ENCODE results near the gene NEK8. TPM values are rescaled to one million over a fixed set of nuclear protein-coding genes. Genes with fewer than 3 reads are reported as not detected.
"Not testable (repeated sequence)": the region's sequence is repeated elsewhere in the genome, so short reads cannot be mapped to it uniquely, and the experiment has no call there.

The NEK8 gene
- total RNA-seq, 1 donor from 2014 or later = 0.82 TPM

DNA sequence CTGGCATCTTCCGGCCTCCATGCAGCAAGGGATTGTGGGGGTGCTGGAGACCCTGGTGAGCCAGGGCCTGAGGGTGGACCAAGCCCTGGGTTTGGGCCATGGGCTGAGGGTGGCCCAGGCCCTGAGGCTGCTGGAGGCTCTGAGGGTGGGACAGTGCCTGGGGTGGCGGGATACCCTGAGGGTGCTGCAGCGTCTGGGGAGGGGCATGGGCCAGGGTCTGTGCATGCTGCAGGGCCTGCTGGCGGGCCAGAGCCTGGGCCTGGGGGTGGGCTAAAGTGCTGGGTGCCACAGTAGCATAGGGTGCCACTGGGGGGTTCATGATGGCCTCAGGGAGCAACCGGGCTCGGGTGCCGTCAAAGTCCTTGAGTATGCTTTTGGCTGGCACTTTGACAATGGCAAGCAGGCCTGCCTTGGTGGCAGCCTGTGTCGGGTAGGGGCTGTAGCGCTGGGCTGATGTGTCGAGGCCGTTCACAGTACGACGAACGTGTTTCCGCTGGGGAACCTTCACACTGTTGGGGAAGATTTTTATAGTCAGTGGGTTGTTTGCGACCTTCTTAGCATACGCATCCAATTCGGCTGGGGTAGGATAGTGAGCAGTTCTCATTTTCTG, 30.8 kb downstream of the NEK8 start:
- FAIRE-seq = no peak
- no peak for DNase-seq (ENCODE audit: low spot score in 2 of 2)

- FAIRE-seq = no peak
These were observed 32.3 kb downstream of the NEK8 start for GRCh38 chr17:28760601-28761562.

GRCh38 chr17:28763137-28763799, 34.7 kb downstream of the NEK8 start:
- FAIRE-seq = no peak
- DNase-seq (ENCODE audit: low spot score in 2 of 2) = no peak

More at GRCh38 chr17:28760601-28761562, 32.3 kb downstream of the NEK8 start:
- no peak for DNase-seq (ENCODE audit: low spot score in 2 of 2)

DNA sequence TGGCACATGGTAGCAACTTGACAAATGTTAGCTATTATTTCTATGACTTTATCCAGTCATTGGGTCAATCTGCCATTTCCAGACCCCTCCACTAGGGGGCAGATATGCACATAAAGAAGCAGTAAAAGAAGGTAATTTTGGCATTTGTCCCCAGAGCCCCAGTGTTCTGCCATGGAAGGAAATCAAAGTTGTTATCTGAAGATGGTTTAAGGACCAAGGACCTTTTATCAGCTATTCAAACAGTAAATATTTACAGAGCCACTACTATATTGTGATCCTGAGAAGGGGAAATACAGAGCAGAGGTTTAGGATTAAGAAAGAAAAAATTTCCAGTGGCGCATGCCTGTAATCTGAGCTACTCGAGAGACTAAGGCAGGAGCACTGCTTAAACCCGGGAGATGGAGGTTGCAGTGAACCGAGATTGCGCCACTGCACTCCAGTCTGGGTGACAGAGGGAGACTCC, 35.2 kb downstream of the NEK8 start:
- DNase-seq (ENCODE audit: low spot score in 2 of 2) (peak; percentile 52 to 60), FAIRE-seq (no peak)

GRCh38 chr17:28765038-28765437, 36.5 kb downstream of the NEK8 start:
- no peak for DNase-seq (ENCODE audit: low spot score in 2 of 2)
- FAIRE-seq = no peak

- no peak for DNase-seq (ENCODE audit: low spot score in 2 of 2)
- FAIRE-seq = no peak
These were observed 45.1 kb downstream of the NEK8 start for GRCh38 chr17:28773736-28774135.

GRCh38 chr17:28774206-28774605, 45.6 kb downstream of the NEK8 start:
- FAIRE-seq = no peak
- no peak for DNase-seq (ENCODE audit: low spot score in 2 of 2)

- DNase-seq (ENCODE audit: low spot score in 2 of 2) = no peak
- no peak for FAIRE-seq
These were observed 48.6 kb downstream of the NEK8 start for GRCh38 chr17:28777178-28777577.

- DNase-seq (ENCODE audit: low spot score in 2 of 2); FAIRE-seq: not testable (repeated sequence)
These were observed 51.0 kb downstream of the NEK8 start for GRCh38 chr17:28779601-28780000.

- no peak for DNase-seq (ENCODE audit: low spot score in 2 of 2)
- FAIRE-seq = no peak
These were observed 54.6 kb downstream of the NEK8 start for GRCh38 chr17:28783161-28783560.

DNA sequence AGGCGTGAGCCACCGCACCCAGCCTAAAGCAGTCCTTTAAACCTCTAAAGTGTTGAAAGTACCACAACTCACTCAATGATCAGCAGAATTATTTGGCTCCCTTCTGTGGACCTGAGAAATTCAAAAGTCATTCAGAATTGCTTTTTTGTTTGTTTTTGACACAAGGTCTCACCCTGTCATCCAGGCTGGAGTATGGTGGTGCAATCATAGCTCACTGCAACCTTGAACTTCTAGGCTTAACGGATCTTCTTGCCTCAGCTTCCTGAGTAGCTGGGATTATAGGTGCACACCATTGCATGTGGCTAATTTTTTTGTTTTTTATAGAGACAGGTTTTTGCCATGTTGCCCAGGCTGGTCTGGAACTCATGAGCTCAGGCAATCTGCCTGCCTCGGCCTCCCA, 59.5 kb downstream of the NEK8 start:
- no peak for DNase-seq (ENCODE audit: low spot score in 2 of 2)
- FAIRE-seq = no peak

Small RNA genes lying within 50 kb of the gene (small RNA-seq; reads per million reads assigned to genes)
- gene SNORD42A = not detected
- not detected for gene SNORD42B
- not detected for gene SNORD4A
- not detected for gene SNORD4B

Other genes with a start within 250 kb of the NEK8 start
- gene FOXN1, start 222.4 kb upstream of the NEK8 start, total RNA-seq = not detected
- gene UNC119, start 176.2 kb upstream of the NEK8 start, total RNA-seq = 32.6 TPM
- gene PIGS, start 157.3 kb upstream of the NEK8 start, total RNA-seq = 16.3 TPM
- 56.7 TPM for gene ALDOC, start 151.9 kb upstream of the NEK8 start, total RNA-seq
- 3.7 TPM for gene SPAG5, start 129.8 kb upstream of the NEK8 start, total RNA-seq
- gene RSKR, start 114.6 kb upstream of the NEK8 start, total RNA-seq = 11.8 TPM
- 81.9 TPM for gene BLTP2, start 83.6 kb upstream of the NEK8 start, total RNA-seq
- 44.0 TPM for gene SDF2, start 66.9 kb upstream of the NEK8 start, total RNA-seq
- gene SUPT6H, start 66.6 kb upstream of the NEK8 start, total RNA-seq = 28.9 TPM
- 2.9 TPM for gene PROCA1, start 16.9 kb upstream of the NEK8 start, total RNA-seq
- gene RAB34, start 10.9 kb upstream of the NEK8 start, total RNA-seq = 12.2 TPM
- 436 TPM for gene RPL23A, start 8.8 kb upstream of the NEK8 start, total RNA-seq
- gene TLCD1, start 2.6 kb upstream of the NEK8 start, total RNA-seq = under 0.01 TPM
- 60.3 TPM for gene TRAF4, start 15.2 kb downstream of the NEK8 start, total RNA-seq
- 2.4 TPM for gene FAM222B, start 114.0 kb downstream of the NEK8 start, total RNA-seq
- gene ERAL1, start 126.2 kb downstream of the NEK8 start, total RNA-seq = 19.6 TPM
- 14.7 TPM for gene FLOT2, start 168.9 kb downstream of the NEK8 start, total RNA-seq
- gene DHRS13, start 174.3 kb downstream of the NEK8 start, total RNA-seq = 28.9 TPM
- 30.6 TPM for gene PHF12, start 222.7 kb downstream of the NEK8 start, total RNA-seq